ENCODE measurements around the gene CEP19. TPM values are rescaled to one million over a fixed set of nuclear protein-coding genes. Genes with fewer than 3 reads are reported as not detected.

Gene CEP19
- polyA plus RNA-seq, 1 donor from 2014 or later: 43.1 TPM

DNA sequence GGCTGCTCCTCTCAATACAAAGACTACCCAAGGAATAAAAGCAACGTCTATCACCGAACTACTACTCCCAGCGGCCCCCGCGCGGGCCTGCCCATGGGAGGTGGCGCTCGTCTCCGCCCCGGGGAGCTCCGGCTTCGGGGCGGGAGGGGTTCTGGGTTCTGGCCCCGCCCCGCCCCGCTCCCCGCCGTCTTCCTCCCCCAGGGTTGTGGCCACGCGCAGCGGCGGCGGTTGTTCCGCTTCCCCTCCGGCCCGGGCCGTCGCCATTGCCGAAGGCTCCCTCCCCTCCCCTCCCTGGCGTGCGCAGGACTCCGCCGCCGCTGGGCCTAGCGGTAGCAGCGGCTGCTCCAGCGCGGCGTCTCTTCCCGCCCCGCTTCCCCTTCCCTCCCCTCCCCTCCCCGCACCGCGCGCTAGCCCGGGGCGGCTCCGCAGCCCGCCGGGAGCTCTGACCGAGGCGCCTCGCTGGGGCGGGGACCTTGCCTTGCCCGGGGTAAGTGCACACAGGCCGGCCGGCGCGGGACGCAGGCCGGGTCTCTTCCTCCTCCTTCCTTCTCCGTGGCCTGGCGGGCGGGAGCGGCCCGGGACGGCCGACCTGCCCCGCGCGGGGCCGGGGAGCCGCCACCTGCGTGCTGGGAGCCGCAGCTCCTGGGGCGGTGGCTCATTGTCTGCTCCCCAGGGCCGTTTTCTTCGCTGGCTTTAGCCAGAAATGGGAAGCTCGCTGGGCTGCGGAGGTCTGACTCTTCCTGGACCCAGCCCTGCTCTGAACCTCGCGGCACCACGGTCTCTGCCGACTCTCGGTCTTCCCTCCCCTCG, 27.8 kb upstream of the CEP19 start, which contains the start of gene PAK2:
Gene PAK2 (plus strand): TSS at position 187 of the 810 bp plus-strand sequence. CDS start 42,790 bp downstream, outside the sequence.
- H3K9me2 ChIP-seq (ENCODE audit: insufficient read depth, low read length): no peaks in the 10 kb centered on the region
- no peaks in the 10 kb centered on the region for H3K9me3 ChIP-seq (ENCODE audit: low read length)
- peak within 1 kb of the TSS; percentile 74 for H3K4me3 ChIP-seq (ENCODE audit: low read length)
- H3K79me2 ChIP-seq (replicated peaks; ENCODE audit: insufficient read depth, low read length): peaks cover 42% of the 10 kb centered on the region
- peak; percentile 67 for TF ChIP-seq POLR2AphosphoS5 (IDR thresholded peaks at IDR 0.05)
- TF ChIP-seq, protein P1, sequence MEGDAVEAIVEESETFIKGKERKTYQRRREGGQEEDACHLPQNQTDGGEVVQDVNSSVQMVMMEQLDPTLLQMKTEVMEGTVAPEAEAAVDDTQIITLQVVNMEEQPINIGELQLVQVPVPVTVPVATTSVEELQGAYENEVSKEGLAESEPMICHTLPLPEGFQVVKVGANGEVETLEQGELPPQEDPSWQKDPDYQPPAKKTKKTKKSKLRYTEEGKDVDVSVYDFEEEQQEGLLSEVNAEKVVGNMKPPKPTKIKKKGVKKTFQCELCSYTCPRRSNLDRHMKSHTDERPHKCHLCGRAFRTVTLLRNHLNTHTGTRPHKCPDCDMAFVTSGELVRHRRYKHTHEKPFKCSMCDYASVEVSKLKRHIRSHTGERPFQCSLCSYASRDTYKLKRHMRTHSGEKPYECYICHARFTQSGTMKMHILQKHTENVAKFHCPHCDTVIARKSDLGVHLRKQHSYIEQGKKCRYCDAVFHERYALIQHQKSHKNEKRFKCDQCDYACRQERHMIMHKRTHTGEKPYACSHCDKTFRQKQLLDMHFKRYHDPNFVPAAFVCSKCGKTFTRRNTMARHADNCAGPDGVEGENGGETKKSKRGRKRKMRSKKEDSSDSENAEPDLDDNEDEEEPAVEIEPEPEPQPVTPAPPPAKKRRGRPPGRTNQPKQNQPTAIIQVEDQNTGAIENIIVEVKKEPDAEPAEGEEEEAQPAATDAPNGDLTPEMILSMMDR (IDR thresholded peaks at IDR 0.05; ENCODE audit: poor library complexity, severe bottlenecking): no peak
- TF ChIP-seq TAF1 (IDR thresholded peaks at IDR 0.05; ENCODE audit: low read depth): no peak
- peak; percentile 43 for TF ChIP-seq SMC3 (conservative IDR thresholded peaks at IDR 0.05; ENCODE audit: poor library complexity)
- TF ChIP-seq EZH2 (IDR thresholded peaks at IDR 0.05; ENCODE audit: borderline replicate concordance, insufficient read depth, low read length, poor library complexity, severe bottlenecking): no peak
- TF ChIP-seq RAD21 (conservative IDR thresholded peaks at IDR 0.05): no peak
- peak; percentile 27 for TF ChIP-seq MXI1 (conservative IDR thresholded peaks at IDR 0.05; ENCODE audit: poor library complexity, severe bottlenecking)
- no peak for TF ChIP-seq REST (IDR thresholded peaks at IDR 0.05; ENCODE audit: borderline replicate concordance)
- no peak for TF ChIP-seq EP300 (conservative IDR thresholded peaks at IDR 0.05; ENCODE audit: poor library complexity, severe bottlenecking)
- no peaks in the 10 kb centered on the region for H4K20me1 ChIP-seq (ENCODE audit: insufficient read depth)
- H3K27me3 ChIP-seq (ENCODE audit: insufficient read depth, low read depth, low read length): no peaks in the 10 kb centered on the region
- H3K4me2 ChIP-seq (ENCODE audit: low read length): peak within 1 kb of the TSS; percentile 73
- peak within 1 kb of the TSS; percentile 90 for H3K9ac ChIP-seq (ENCODE audit: low read length)
- peaks cover 3% of the 10 kb centered on the region for H3F3A ChIP-seq (ENCODE audit: insufficient read depth, low read length, poor library complexity, severe bottlenecking)
- H2AFZ ChIP-seq (ENCODE audit: low read depth, low read length): peak within 1 kb of the TSS; percentile 34
- peak within 1 kb of the TSS; percentile 84 for H3K27ac ChIP-seq (ENCODE audit: low read length)
- no peaks in the 10 kb centered on the region for H3K36me3 ChIP-seq (ENCODE audit: insufficient read depth, low read length)

- Histone ChIP-seq H3K27ac (ENCODE audit: low read length) (no peak overlapping the region), H3K9me3 (ENCODE audit: low read length) (no peaks in the 10 kb centered on the region), H3K79me2 (replicated peaks; ENCODE audit: insufficient read depth, low read length) (peaks cover 20% of the 10 kb centered on the region), H3K36me3 (ENCODE audit: insufficient read depth, low read length) (peaks cover 4% of the 10 kb centered on the region), H3K4me2 (ENCODE audit: low read length) (no peak overlapping the region), H4K20me1 (ENCODE audit: insufficient read depth) (no peaks in the 10 kb centered on the region), H2AFZ (ENCODE audit: low read depth, low read length) (no peak overlapping the region), H3K27me3 (ENCODE audit: insufficient read depth, low read depth, low read length) (no peaks in the 10 kb centered on the region), H3K9ac (ENCODE audit: low read length) (no peak overlapping the region), H3K4me3 (ENCODE audit: low read length) (no peak overlapping the region), H3K9me2 (ENCODE audit: insufficient read depth, low read length) (no peaks in the 10 kb centered on the region), H3F3A (ENCODE audit: insufficient read depth, low read length, poor library complexity, severe bottlenecking) (peaks cover 3% of the 10 kb centered on the region)
- TF ChIP-seq SMC3 (conservative IDR thresholded peaks at IDR 0.05; ENCODE audit: poor library complexity): no peak
Observed at GRCh38 chr3:196737655-196738054, 25.6 kb upstream of the CEP19 start.

All from neural cell (in vitro differentiated cells).